Activated CD8-positive, alpha-beta memory T cell treated with anti-CD3 and anti-CD28 coated beads, Interleukin-2, amount 50 U/mL, for 4 hours (primary cell): Measurements from ENCODE around the gene PNPLA8.

Source experiments
- DNase-seq: peaks from one replicate; pipeline ENCODE4 v3.0.0-alpha.2; 2020

The PNPLA8 gene

DNA sequence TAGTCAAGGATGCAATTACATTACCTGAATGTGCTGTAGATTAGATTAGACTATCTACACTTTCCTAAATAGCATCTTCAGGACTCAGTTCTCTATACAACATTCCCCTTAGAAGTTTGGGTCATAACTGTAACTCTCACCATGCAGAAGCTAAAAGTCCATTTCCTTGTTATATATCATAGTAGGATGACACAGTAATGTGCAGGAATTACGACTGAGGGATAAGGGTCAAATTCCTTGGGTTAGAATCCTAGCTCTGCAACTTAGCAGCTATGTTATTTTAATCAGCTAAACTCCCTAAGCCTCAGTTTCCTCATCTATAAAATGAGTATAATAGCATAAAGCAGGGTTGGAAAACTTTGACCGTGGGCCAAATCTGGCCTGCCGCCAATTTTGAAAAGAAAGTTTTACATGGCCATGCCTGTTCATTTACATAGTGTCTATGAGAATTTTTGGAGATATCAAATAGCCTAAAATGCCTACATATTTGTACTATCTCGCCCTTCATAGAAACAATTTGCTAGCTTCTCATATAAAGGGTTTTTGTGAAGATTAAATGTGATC, 84.5 kb downstream of the PNPLA8 start:
- DNase-seq: no peak

GRCh38 chr7:108440613-108441012, 85.3 kb downstream of the PNPLA8 start:
- DNase-seq: no peak

GRCh38 chr7:108436906-108437305, 89.0 kb downstream of the PNPLA8 start:
- DNase-seq: no peak

GRCh38 chr7:108434010-108434409, 91.9 kb downstream of the PNPLA8 start:
- no peak for DNase-seq

DNA sequence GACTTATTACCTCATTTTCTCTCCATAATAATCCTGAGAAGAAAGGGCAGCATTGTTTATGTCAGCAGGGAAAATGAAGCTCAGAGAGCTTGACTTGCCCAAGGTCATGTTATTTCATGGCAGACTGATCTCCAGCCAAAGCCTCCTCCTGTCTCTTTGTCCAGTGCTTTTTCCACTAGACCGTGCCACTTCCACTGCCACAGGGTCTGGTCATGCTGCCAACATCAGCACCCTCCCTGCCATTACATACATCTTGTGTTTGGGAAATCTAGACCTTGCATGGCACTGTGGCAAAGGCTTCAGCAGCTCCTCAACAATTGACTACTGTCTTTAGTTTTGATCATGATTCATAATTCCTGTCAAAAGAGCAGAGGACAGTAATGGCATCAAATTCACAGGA, 94.8 kb downstream of the PNPLA8 start:
- DNase-seq: no peak

- no peak for DNase-seq
These were observed 95.3 kb downstream of the PNPLA8 start for GRCh38 chr7:108430664-108431063.

- DNase-seq: no peak
These were observed 98.2 kb downstream of the PNPLA8 start for GRCh38 chr7:108427766-108428165.

GRCh38 chr7:108425714-108426275, 100.1 kb downstream of the PNPLA8 start:
- no peak for DNase-seq

GRCh38 chr7:108424013-108424412, 101.9 kb downstream of the PNPLA8 start:
- no peak for DNase-seq

GRCh38 chr7:108423089-108423989, 102.6 kb downstream of the PNPLA8 start:
- no peak for DNase-seq

DNA sequence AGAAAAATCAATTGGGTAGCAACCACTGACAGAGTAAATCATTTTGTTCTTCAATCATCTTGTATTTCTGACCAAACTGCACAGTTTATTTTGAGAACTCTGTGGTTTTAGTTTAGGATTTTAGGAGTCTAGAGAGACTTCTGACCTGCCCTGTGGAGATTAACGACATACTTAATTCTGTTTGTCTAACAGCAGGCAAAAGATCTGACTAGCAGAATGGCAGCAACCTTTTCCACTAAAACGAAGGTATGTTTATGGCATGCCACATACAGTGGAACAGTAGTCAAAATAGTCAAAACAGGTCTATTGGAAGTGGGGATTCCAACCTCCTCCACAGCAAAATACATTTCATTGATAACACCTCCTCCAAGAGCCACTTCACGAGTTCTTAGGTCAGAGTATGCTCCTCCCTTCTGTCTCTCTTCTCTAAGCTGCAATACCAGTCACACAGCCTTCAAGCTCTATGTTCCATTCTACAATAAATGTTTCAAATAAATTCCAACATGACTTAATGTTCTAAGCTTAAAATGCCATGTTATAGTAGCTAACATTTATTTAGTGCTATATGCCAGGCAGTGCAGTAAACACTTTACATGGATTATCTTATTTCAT, 104.1 kb downstream of the PNPLA8 start:
- DNase-seq: no peak
